Right cardiac atrium (tissue), 5 donors: ENCODE data around the gene FGD3. TPM values are rescaled to one million over a fixed set of nuclear protein-coding genes. Genes with fewer than 3 reads are reported as not detected.

ENCODE experiments used
- ATAC-seq, 2 donors: fragments of 200-7000 bp; cut with Tn5 transposase; one replicate each; pipeline versions ENCODE4 v1.8.0 to v1.9.1; 2020; ENCODE audit warnings: moderate library complexity in 2 of 2, mild to moderate bottlenecking in 1 of 2
- DNase-seq, 3 donors: peaks; one replicate each; pipeline ENCODE4 v3.0.0-alpha.2; 2020
- H3K27ac ChIP-seq: one replicate; pipeline ENCODE4 v1.5.1; 2013; ENCODE audit warnings: mild to moderate bottlenecking, low read length, control low read depth, moderate library complexity
- H3K27me3 ChIP-seq: one replicate; pipeline ENCODE4 v1.6.1; 2013; ENCODE audit not compliant: control insufficient read depth, insufficient read depth
- H3K4me1 ChIP-seq: one replicate; pipeline ENCODE4 v1.6.1; 2013; ENCODE audit warnings: low read length; ENCODE audit not compliant: control insufficient read depth, insufficient read depth
- H3K4me3 ChIP-seq: one replicate; pipeline ENCODE4 v1.5.1; 2013; ENCODE audit warnings: low read length, control low read depth
- H3K9me3 ChIP-seq: one replicate; pipeline ENCODE4 v1.6.1; 2013; ENCODE audit warnings: low read length; ENCODE audit not compliant: control insufficient read depth
- WGBS: extraction: QIAGEN DNeasy Blood & Tissue Kit; methylation state at CpG from one replicate; pipeline ENCODE4 v1.1.7; 2013; 5-methylcytosine and 5-hydroxymethylcytosine counted together
- intact Hi-C, 4 donors: fragments of 100-400 bp; cut with DNase I; formaldehyde crosslinking; loops; one replicate each; pipeline versions ENCODE4 v1.11.0 to v1.14.0; 2022 to 2023
- polyA plus RNA-seq: library from polyadenylated mRNA; stranded (reverse); fragments of 200-250 nt; gene quantifications from one replicate; pipeline ENCODE4 v1.2.3, GENCODE V29; 2013
- total RNA-seq, 4 donors: library from RNA; stranded (reverse); fragmentation: NEBNext Ultra II Directional; extraction: Animal tissue kit (Norgen Biotek cat#: 25700); gene quantifications; one replicate each; pipeline ENCODE4 v1.2.1, GENCODE V29; 2021
- donor health status: healthy with polysubstance abuse.
- donor health status: DM: no; HTN: yes; CAD: no.
- donor health status: DM: no; HTN: no; CAD: no.
- donor health status: DM: no; HTN: yes; CAD: no; lungs with severe emphysema.
- donor health status: DM: yes; HTN: yes; CAD: no.

Gene FGD3
- total and polyA plus RNA-seq, 5 donors: 1.1 to 3.2 (median 2.9) TPM

DNA sequence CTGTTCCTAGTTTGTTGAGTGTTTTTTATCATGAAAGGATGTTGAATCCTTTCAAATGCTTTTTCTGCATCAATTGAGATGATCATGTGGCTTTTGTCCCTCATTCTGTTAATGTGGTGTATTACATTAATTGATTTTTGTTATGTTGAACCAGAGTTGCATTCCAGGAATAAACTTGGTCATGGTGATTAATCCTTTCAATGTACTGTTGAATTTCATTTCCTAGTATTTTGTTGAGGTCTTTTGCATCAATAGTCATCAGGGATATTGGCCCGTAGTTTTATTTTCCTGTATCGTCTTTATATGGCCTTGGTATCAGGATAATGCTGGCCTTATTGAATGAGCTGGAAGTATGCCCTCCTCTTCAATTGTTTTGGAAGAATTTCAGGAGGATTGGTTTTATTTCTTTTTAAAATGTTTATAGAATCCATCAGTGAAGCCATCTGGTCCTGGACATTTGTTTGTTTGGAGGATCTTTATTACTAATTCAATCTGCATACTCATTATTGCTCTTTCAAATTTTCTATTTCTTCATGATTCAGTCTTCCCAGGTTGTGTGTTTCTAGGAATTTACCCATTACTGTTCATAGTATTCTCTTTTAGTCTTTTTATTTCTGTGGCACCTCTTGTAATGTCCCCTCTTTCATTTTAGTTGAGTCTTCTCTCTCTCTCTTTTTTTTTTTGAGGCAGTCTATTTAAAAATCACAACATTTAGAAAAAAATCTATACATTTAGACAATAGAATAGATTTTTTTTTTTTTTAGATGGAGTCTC, 32.1 kb downstream of the FGD3 start:
- ATAC-seq (no peak), DNase-seq (no peak)
- Histone ChIP-seq H3K9me3 (no peaks in the 10 kb centered on the region), H3K4me3 (no peak overlapping the region), H3K27me3 (no peaks in the 10 kb centered on the region), H3K27ac (no peak overlapping the region), H3K4me1 (no peaks in the 10 kb centered on the region)
- WGBS: 71% methylated on average over 2 of the region's 2 CpGs
- intact Hi-C loops: no loop called here

DNA sequence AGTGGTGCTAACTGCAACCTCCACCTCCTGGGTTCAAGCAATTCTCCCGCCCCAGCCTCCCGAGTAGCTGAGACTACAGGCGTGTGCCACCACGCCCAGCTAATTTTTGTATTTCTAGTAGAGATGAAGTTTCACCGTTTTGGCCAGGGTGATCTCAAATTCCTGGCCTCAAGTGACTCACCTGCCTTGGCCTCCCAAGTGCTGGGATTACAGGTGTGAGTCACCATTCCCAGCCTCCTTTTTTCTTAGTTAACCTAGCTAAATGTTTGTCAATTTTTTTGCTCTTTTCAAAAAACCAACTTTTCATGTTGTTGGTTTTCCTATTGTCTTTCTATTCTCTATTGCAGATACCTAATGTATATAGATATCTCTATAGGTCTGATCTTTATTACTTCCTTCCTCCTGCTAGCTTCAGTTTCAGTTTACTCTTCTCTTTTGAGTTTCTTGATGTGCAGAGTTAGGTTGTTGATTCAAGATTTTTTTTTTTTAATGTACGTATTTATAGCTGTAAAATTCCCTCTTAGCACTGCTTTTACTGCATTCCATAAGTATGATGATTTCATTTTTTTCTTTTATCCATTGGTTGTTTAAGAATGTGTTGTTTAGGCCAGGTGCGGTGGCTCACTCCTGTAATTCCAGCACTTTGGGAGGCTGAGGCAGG, 32.9 kb downstream of the FGD3 start:
- H3K27me3 ChIP-seq: no peaks in the 10 kb centered on the region
- no peak for ATAC-seq
- no peak for DNase-seq
- 90% methylated on average over 7 of the region's 7 CpGs for WGBS
- H3K4me1 ChIP-seq: no peaks in the 10 kb centered on the region
- no peak overlapping the region for H3K4me3 ChIP-seq
- H3K27ac ChIP-seq: no peak overlapping the region
- intact Hi-C loops: no loop called here
- H3K9me3 ChIP-seq: no peaks in the 10 kb centered on the region

DNA sequence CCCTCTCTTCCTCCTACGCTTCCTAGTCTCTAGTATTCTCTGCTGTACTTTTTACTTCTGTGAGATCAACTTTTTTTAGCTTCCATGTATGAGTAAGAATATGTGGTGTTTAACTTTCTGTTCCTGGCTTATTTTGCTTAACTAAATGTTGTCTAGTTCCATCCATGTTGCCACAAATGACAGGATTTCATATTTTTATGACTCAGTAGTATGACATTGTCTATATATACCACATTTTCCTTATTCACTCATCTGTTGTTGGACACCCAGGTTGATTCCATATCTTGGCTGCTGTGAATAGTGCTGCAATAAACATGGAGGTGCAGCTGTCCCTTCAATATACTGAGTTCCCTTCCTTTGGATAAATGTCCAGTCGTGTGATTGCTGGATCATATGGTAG, 34.8 kb downstream of the FGD3 start:
- DNase-seq (no peak), ATAC-seq (no peak)
- 89% methylated on average over 2 of the region's 2 CpGs for WGBS
- Histone ChIP-seq H3K4me3 (no peak overlapping the region), H3K4me1 (no peaks in the 10 kb centered on the region), H3K9me3 (no peaks in the 10 kb centered on the region), H3K27me3 (no peaks in the 10 kb centered on the region), H3K27ac (no peak overlapping the region)
- intact Hi-C loops: no loop called here

DNA sequence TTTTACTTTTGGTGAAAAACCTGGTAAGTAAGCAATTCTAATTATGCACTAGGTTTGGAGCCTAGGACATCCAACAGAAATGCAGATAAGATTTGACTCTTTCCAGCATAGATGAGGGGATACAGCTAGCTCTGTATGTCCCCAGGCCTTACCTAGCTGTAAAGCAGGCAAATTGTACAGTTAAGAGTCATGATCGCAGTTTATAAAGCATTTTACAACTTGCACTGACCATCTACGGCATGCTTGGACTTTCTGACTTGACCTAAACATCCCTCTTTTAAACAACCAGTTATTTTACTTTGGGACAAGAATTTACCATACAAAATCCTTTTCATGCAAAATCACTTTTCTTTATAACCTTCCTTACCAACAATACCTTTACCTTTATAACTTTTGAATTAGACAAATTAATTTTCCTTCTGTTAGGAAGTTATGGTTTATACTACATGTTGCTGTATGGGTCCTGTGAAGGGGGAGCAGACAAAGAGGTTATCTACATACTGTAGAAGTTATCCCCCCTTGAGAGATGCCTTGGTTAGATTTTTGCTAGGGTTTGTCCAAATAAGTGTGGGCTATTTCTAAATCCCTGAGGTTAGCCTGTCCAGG, 36.8 kb downstream of the FGD3 start:
- Histone ChIP-seq H3K4me1 (no peaks in the 10 kb centered on the region), H3K27ac (no peak overlapping the region), H3K27me3 (no peaks in the 10 kb centered on the region), H3K9me3 (no peaks in the 10 kb centered on the region), H3K4me3 (no peak overlapping the region)
- 63% methylated on average over 2 of the region's 2 CpGs for WGBS
- intact Hi-C loops: no loop called here
- DNase-seq (no peak), ATAC-seq (no peak)

DNA sequence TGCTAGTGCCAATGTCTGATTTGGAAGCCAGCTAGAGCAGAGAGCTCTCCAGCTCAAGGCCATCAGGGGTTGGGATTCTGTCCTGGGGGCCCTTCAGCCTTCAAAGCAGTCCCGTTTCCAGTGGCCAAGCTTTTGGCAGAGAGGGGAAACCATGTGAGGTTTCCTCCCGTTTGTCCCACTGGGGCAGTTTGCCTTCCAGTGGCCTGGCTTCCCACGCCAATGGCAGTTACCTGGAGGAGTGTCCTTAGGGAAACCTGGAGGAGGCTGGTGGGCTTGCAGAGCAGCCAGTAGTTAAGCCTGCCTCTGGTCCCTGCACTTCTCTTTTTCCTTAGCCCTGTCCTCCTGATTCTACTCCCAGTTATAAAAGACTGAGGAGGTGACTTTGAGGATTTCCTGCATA, 37.7 kb downstream of the FGD3 start:
- Histone ChIP-seq H3K4me3 (no peak overlapping the region), H3K27ac (no peak overlapping the region), H3K27me3 (no peaks in the 10 kb centered on the region), H3K4me1 (no peaks in the 10 kb centered on the region), H3K9me3 (no peaks in the 10 kb centered on the region)
- DNase-seq: no peak
- intact Hi-C loops: no loop called here
- 87% methylated on average over 3 of the region's 3 CpGs for WGBS
- ATAC-seq: no peak

DNA sequence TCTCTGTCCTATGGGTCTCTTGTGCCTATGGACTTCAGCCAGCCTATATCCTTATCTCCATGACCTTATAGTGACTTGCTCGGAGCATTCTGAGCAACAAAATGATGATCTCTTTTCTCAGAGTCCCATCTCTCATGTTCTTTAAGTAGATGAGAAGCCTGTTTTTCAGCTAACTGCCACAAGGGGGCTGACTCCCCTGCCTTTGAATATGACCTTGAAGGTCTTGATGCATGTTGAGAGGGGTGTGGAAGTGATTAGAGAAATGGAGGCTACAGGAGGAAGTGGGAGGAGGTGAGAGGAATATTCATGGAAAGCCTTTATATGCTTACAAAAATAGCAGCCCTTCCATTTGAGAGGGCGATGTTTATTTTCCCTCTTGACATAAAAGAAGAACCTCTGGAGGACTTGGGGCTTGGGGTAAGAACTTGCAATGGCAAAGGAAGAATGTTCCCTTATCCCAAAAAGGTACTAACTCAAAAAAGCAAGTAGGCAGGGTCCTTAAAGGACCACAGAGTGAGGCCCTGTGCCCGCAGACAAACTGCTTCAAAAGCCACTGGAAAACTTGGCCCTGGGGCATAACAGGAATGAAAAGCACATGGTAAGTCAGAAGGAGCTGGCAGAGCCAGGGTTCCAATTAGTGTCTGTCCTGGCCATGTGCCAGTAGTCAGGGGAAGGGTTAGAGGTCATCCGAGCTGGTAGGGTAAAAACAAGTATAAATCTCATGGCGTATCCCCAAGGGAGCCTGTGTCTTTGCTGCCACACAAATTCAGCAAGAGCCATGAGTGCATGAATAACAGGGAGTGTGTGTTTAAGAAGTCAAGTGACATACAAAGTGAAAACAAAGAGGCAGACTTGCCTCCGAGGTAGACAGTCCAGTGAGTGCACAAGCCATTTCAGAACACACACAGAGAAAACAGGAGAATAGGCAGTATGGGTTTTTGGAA, 39.1 kb downstream of the FGD3 start:
- Histone ChIP-seq H3K9me3 (no peaks in the 10 kb centered on the region), H3K4me3 (no peak overlapping the region), H3K27me3 (no peaks in the 10 kb centered on the region), H3K4me1 (no peaks in the 10 kb centered on the region), H3K27ac (no peak overlapping the region)
- 78% methylated on average over 6 of the region's 6 CpGs for WGBS
- DNase-seq: no peak
- no peak for ATAC-seq
- intact Hi-C loops: no loop called here

DNA sequence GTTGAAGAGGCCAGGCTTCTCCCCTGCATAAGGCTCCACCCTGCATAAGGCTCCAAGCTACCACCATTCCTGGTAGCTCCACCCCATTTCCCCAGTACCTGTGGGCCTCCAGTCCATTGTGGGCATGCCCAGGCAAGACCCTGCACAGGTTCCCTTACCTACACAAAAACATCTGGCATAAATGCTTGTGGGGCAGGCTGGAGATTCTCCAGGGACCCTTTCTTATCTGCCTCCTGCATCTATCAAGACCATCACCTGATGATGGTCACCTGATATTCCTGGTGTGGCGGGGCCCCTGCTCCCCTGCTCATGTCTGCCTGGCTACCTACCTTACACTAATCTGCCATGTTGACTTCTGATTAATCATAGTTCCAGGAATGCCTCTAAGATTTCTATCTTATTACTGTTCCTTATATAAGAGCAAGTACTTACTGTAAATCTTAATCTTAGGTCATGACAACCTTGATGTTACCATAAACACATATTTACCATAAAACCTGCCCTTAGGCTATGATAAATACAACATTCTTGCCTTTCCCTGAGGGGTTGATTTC, 41.0 kb downstream of the FGD3 start:
- no peak for DNase-seq
- H3K4me3 ChIP-seq: no peak overlapping the region
- H3K27ac ChIP-seq: no peak overlapping the region
- no peaks in the 10 kb centered on the region for H3K27me3 ChIP-seq
- H3K9me3 ChIP-seq: no peaks in the 10 kb centered on the region
- intact Hi-C loops: no loop called here
- 94% methylated on average over 1 of the region's 1 CpG for WGBS
- H3K4me1 ChIP-seq: no peaks in the 10 kb centered on the region
- ATAC-seq: no peak

DNA sequence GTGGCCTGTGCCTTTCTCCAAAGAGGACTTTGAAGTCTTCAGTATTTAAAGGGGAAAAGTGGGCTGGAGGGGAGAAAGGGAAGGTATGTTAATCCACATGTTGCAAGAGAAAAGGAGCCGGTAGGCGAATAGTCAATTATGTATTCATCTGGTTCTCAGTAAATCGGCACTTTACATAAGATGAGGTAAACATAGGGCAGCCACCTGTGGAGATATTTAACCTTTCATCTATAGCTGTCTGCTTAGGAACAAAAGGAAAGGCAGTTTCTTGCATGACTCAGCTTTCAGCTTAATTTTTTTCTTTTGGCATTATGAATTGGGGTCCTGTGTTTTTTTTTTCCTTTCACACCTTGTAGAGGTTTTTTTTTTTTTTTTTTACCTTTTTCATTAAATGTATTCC, 42.2 kb downstream of the FGD3 start:
- 58% methylated on average over 3 of the region's 3 CpGs for WGBS
- H3K9me3 ChIP-seq: no peaks in the 10 kb centered on the region

DNA sequence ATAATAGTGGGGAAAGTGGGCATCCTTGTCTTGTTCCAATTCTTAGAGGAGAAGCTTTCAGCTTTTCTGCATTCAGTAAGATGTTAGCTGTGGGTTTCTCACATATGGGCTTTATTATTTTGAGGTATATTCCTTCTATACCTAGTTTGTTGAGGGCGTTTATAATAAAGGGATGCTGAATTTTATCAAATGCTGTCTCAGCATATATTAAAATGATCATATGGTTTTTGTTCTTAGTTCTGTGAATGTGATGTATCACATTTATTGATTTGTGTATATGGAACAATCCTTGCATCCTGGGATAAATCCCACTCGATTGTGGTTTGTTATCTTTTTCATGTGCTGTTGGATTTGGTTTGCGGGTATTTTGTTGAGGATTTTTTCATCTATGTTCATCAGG, 43.1 kb downstream of the FGD3 start:
- Histone ChIP-seq H3K27ac (no peak overlapping the region), H3K9me3 (no peaks in the 10 kb centered on the region), H3K4me3 (no peak overlapping the region), H3K27me3 (no peaks in the 10 kb centered on the region), H3K4me1 (no peaks in the 10 kb centered on the region)
- 88% methylated on average over 3 of the region's 3 CpGs for WGBS
- no peak for DNase-seq
- intact Hi-C loops: no loop called here
- ATAC-seq: no peak

More for the DNA sequence above, 42.2 kb downstream of the FGD3 start:
- no peak overlapping the region for H3K27ac ChIP-seq
- DNase-seq (no peak), ATAC-seq (no peak)
- no peaks in the 10 kb centered on the region for H3K4me1 ChIP-seq
- intact Hi-C loops: no loop called here
- H3K27me3 ChIP-seq: no peaks in the 10 kb centered on the region
- no peak overlapping the region for H3K4me3 ChIP-seq

DNA sequence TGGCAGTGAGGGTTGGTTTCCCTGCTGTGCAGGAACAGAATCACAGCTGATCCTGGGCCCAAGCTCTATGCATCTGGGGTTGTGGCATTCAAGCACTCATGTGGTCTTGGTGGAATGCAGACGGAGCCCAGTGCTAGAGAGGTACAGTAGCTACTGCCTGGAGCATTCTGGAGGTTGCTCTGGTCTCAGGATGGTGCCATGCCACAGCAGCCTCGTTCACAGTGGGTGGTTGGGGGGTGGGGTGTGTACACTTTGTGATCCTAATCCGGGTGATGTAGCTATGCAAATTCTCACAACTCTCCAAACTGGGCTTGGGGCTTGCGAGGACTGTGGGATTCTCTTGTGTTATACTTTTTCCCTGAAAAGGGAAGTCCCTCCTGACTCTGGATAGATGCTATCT, 45.2 kb downstream of the FGD3 start:
- DNase-seq: no peak
- Histone ChIP-seq H3K4me3 (no peak overlapping the region), H3K27ac (no peak overlapping the region), H3K9me3 (no peaks in the 10 kb centered on the region), H3K4me1 (no peaks in the 10 kb centered on the region), H3K27me3 (no peaks in the 10 kb centered on the region)
- intact Hi-C loops: no loop called here
- ATAC-seq: no peak
- 76% methylated on average over 4 of the region's 4 CpGs for WGBS
